Transverse colon (tissue), 4 donors: ENCODE measurements around the gene FBXO47. TPM values are rescaled to one million over a fixed set of nuclear protein-coding genes. Genes with fewer than 3 reads are reported as not detected.
"Not testable (repeated sequence)": the region's sequence is repeated elsewhere in the genome, so short reads cannot be mapped to it uniquely, and the experiment has no call there.

Experiments
- DNase-seq: peaks from one replicate; pipeline ENCODE4 v3.0.0-alpha.2; 2019
- H3K27ac ChIP-seq, 4 donors: fragments of 200-600 bp; sonication (generic); 2 replicates each; pipeline ENCODE4 v1.5.1; 2016 to 2018; ENCODE audit warnings: inconsistent platforms in 4 of 4
- H3K27me3 ChIP-seq: fragments of 200-600 bp; sonication (generic); 2 replicates; pipeline ENCODE4 v1.5.1; 2017; ENCODE audit warnings: inconsistent platforms
- H3K36me3 ChIP-seq, 4 donors: fragments of 200-600 bp; sonication (generic); 2 replicates each; pipeline ENCODE4 v1.5.1; 2017 to 2019; ENCODE audit warnings: inconsistent platforms in 4 of 4
- H3K4me1 ChIP-seq, 4 donors: fragments of 200-600 bp; sonication (generic); 2 replicates each; pipeline ENCODE4 v1.5.1; 2017 to 2020; ENCODE audit warnings: inconsistent platforms in 4 of 4
- H3K4me3 ChIP-seq, 4 donors: fragments of 200-600 bp; sonication (generic); 1 replicate in 1 of 4; 2 replicates in 3 of 4; pipeline versions ENCODE4 v1.5.1 to v1.6.1; 2017 to 2019; ENCODE audit warnings: inconsistent platforms in 4 of 4
- H3K9me3 ChIP-seq, 2 donors: fragments of 200-600 bp; sonication (generic); 2 replicates each; pipeline ENCODE4 v1.5.1; 2017 to 2019; ENCODE audit warnings: inconsistent platforms in 2 of 2
- CTCF ChIP-seq, 5 experiments: fragments of 200-600 bp in 3 of 5; fragments of 450-650 bp in 2 of 5; sonication (generic) in 3 of 5; IDR thresholded peaks; 1 replicate in 2 of 5; 2 replicates in 3 of 5; pipeline ENCODE4 v1.5.1; 2016 to 2017; ENCODE audit warnings: antibody characterized with exemption in 5 of 5, inconsistent platforms in 3 of 5, mild to moderate bottlenecking in 2 of 5, moderate library complexity in 1 of 5
- EP300 ChIP-seq: sonication (generic); formaldehyde crosslinking; IDR thresholded peaks from one replicate; pipeline ENCODE4 v1.6.1; 2017; ENCODE audit warnings: antibody characterized with exemption, low read depth
- POLR2A ChIP-seq: fragments of 450-650 bp; IDR thresholded peaks from one replicate; pipeline ENCODE4 v1.6.1; 2016; ENCODE audit warnings: antibody characterized with exemption, mild to moderate bottlenecking, moderate library complexity
- POLR2AphosphoS5 ChIP-seq, 3 donors: sonication (generic); formaldehyde crosslinking; IDR thresholded peaks; one replicate each; pipeline ENCODE4 v1.6.1; 2016; ENCODE audit warnings: antibody characterized with exemption in 3 of 3
- WGBS, 2 donors: methylation state at CpG; one replicate each; pipeline ENCODE4 v1.1.5; 2018; ENCODE audit warnings: low coverage in 1 of 2; 5-methylcytosine and 5-hydroxymethylcytosine counted together
- in situ Hi-C, 4 donors: fragments of 200-750 bp; cut with MboI; loops; one replicate each; pipeline versions ENCODE4 v1.15.0 to v1.15.1; 2017; ENCODE audit warnings: low sequenced_read_pairs in 3 of 4, low pct_ligation_motif_present in 1 of 4, low pct_unique_long_range_greater_than_20kb in 1 of 4
- intact Hi-C: fragments of 100-400 bp; cut with DNase I; formaldehyde crosslinking; loops from one replicate; pipeline ENCODE4 v1.15.1; 2023; ENCODE audit warnings: low total_unique reads
- total RNA-seq, 4 donors: library from RNA; depleted of rRNA; stranded (reverse); fragments of >200 nt; gene quantifications; one replicate each; pipeline ENCODE4 v1.1.0, GENCODE V29; 2016

Gene FBXO47
- total RNA-seq, 4 donors from 2014 or later, result not detected

GRCh38 chr17:38959508-38959907 is 7.7 kb downstream of the FBXO47 start:
- no peaks in the 10 kb centered on the region for H3K9me3 ChIP-seq
- H3K4me3 ChIP-seq, result no peak overlapping the region
- H3K36me3 ChIP-seq, result no peaks in the 10 kb centered on the region
- H3K27ac ChIP-seq, result no peak overlapping the region
- in situ Hi-C loops (no loop called here), intact Hi-C loops (no loop called here)
- no peaks in the 10 kb centered on the region for H3K27me3 ChIP-seq
- DNase-seq, result no peak
- TF ChIP-seq POLR2A, result no peak
- TF ChIP-seq CTCF (IDR thresholded peaks at IDR 0.05), result no peak
- TF ChIP-seq EP300, result no peak
- no peak for TF ChIP-seq POLR2AphosphoS5 (IDR thresholded peaks at IDR 0.05)
- H3K4me1 ChIP-seq, result no peaks in the 10 kb centered on the region
- WGBS, 2 donors, result 83 to 92% methylated on average over 2 to 3 of the region's 3 CpGs

GRCh38 chr17:38958756-38959155 is 8.4 kb downstream of the FBXO47 start:
- Histone ChIP-seq H3K9me3 (no peaks in the 10 kb centered on the region), H3K4me1 (no peaks in the 10 kb centered on the region), H3K36me3 (no peaks in the 10 kb centered on the region), H3K27me3 (no peaks in the 10 kb centered on the region), H3K27ac (no peak overlapping the region), H3K4me3 (no peak overlapping the region)
- intact Hi-C loops (no loop called here), in situ Hi-C loops (no loop called here)
- TF ChIP-seq EP300 (no peak), POLR2A (no peak), CTCF (IDR thresholded peaks at IDR 0.05) (no peak), POLR2AphosphoS5 (IDR thresholded peaks at IDR 0.05) (no peak)
- no peak for DNase-seq

DNA sequence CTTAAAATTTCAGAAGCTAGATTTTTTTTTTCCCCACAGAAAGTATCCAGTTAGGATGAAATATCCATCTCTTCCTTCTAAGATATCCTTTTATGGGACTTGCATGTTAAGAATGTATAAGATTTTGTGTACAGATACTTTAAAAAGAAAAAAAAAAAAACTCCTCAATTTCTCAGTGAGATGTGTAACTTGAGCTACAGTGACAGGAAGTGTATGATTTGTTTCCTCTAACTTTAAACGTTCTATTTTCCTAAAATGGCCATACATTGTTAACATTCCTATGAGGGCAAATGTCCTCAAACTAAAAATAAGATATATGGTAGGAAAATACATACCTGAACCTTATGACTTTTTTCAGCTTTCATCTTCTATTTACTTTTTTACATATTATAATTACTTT is 8.9 kb downstream of the FBXO47 start:
- in situ Hi-C loops, result no loop called here
- DNase-seq, result no peak
- no peak overlapping the region for H3K27ac ChIP-seq
- intact Hi-C loops, result no loop called here
- no peaks in the 10 kb centered on the region for H3K36me3 ChIP-seq
- WGBS, 2 donors, result 0% methylated on average over 1 of the region's 1 CpG
- H3K27me3 ChIP-seq, result no peaks in the 10 kb centered on the region
- H3K4me1 ChIP-seq, result no peaks in the 10 kb centered on the region
- no peaks in the 10 kb centered on the region for H3K9me3 ChIP-seq
- no peak overlapping the region for H3K4me3 ChIP-seq
- TF ChIP-seq CTCF (IDR thresholded peaks at IDR 0.05), result no peak
- TF ChIP-seq EP300, result no peak
- no peak for TF ChIP-seq POLR2AphosphoS5 (IDR thresholded peaks at IDR 0.05)
- TF ChIP-seq POLR2A, result no peak

DNA sequence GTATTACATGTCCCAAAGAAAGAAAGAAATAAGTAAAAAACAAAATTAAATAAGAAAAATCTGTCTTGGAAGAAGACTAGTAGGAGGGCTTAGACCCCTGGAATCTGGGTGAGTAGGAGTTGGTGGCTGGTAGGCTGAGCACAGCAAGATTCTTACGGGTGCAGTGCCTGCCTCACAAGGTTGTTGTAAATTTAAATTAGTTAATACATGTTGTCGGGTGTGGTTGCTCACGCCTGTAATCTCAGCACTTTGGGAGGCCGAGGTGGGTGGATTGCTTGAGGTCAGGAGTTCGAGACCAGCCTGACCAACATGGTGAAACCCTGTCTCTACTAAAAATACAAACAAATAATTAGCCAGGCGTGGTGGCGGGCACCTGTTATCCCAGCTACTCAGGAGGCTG is 13.4 kb downstream of the FBXO47 start:
- H3K4me1 ChIP-seq, H3K36me3 ChIP-seq, H3K27me3 ChIP-seq, in situ Hi-C loops, H3K27ac ChIP-seq, DNase-seq, H3K4me3 ChIP-seq, H3K9me3 ChIP-seq, intact Hi-C loops: not testable (repeated sequence)
- 78 to 93% methylated on average over 3 to 7 of the region's 7 CpGs for WGBS, 2 donors

- no peak for DNase-seq
- in situ Hi-C loops, result no loop called here
Observed at GRCh38 chr17:38947189-38947588, 20.0 kb downstream of the FBXO47 start.

More at GRCh38 chr17:38947189-38947588, 20.0 kb downstream of the FBXO47 start:
- no peak overlapping the region for H3K27ac ChIP-seq
- H3K4me3 ChIP-seq, result no peak overlapping the region
- no peaks in the 10 kb centered on the region for H3K36me3 ChIP-seq
- intact Hi-C loops, result no loop called here
- 88 to 92% methylated on average over 2 of the region's 2 CpGs for WGBS, 2 donors
- H3K27me3 ChIP-seq, result no peaks in the 10 kb centered on the region
- H3K9me3 ChIP-seq, result no peaks in the 10 kb centered on the region
- TF ChIP-seq POLR2AphosphoS5 (IDR thresholded peaks at IDR 0.05), result no peak
- no peak for TF ChIP-seq POLR2A
- no peak for TF ChIP-seq CTCF (IDR thresholded peaks at IDR 0.05)
- no peak for TF ChIP-seq EP300
- peaks cover 0 to 8% (median 2%) of the 10 kb centered on the region in 4 donors for H3K4me1 ChIP-seq
